NCI-H128 (cell line): Measurements from ENCODE around the gene CACNB1.
"Not testable (repeated sequence)": the region's sequence is repeated elsewhere in the genome, so short reads cannot be mapped to it uniquely, and the experiment has no call there.

ENCODE experiments used
- DNase-seq: peaks from one replicate; lab custom pipeline; 2025; ENCODE audit not compliant: unreplicated experiment; lab: John Stamatoyannopoulos, UW

CACNB1 gene

DNA sequence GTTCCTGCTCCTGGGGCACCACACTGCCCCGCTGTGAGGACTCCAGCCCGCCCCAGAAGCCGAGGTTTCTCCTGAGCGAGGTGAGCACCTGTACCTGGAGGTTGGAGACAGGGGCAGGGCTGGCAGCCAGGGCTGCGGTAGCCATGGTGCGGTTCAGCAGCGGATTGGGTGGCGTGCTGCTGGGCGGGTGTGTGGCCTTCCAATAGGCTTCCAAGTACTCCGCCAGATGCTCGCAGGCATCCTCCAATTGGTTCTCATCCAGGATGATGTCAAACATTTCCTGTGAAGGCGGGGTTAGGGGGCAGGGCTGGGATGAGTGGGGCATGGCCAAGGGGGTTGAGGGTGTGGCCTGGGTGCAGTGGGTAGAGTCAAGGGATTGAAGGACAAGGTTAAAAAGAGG lies 20.2 kb downstream of the CACNB1 start:
- no peak for DNase-seq

- DNase-seq: no peak
Observed at GRCh38 chr17:39175695-39176093, 21.8 kb downstream of the CACNB1 start.

GRCh38 chr17:39174920-39175694 lies 22.4 kb downstream of the CACNB1 start:
- DNase-seq: no peak

DNA sequence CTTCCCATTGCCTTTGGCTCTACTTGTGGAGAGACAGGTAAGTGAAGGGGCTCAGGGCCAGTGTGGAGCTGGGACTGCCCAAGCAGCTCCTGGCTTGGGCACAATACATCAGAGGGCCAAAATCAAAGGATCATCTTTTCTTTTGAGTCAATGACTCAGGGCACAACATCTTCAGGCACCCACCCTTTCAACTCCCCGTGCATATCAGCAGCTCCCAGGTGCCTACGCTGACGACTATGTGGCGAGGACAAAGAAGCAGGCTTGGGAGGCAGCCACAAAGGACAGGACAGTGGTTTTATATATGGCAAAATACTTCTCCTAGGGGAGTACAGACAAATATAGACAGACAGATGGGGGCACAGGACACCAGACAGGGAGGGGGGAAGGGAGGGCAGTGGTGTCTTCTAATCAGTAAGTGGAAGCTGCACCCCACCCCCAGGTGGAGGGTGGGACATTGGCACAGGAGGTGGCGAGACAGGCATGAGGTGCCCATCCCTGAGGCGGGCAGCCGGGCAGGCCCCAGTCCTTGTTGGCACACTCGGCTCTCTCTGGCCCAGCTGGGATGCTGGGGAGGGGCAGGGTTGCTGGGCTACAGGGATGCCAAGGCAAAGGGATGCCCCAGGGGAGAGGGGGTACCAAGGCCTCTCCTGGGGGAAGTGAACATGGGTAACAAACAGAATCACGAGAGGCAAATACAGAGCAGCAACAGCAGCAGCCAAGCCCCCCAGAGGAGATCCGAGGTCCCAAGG lies 23.8 kb downstream of the CACNB1 start:
- DNase-seq: no peak

- DNase-seq: no peak
Observed at GRCh38 chr17:39173080-39173479, 24.4 kb downstream of the CACNB1 start.

GRCh38 chr17:39171933-39172332 lies 25.5 kb downstream of the CACNB1 start:
- no peak for DNase-seq

GRCh38 chr17:39170558-39170957 lies 26.9 kb downstream of the CACNB1 start:
- no peak for DNase-seq

GRCh38 chr17:39170109-39170508 lies 27.4 kb downstream of the CACNB1 start:
- no peak for DNase-seq

DNA sequence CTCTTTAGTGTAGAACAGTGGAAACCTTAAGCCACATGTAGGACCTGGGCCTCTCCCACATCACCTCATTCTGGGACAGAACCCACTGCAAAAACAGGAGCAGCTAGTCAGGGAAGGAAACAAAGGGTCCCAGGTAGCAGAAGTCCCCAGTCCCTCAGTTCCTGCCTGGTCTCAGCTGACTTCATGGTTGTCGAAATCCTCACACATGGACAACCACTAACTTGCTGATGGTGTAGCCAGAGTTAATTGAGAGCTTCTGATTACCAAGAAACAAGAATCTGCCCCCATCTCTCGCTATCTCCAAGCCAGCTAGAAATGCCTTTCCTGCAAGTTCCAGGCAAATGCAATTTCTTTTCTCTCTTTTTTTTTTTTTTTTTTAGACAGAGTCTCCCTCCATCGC lies 28.0 kb downstream of the CACNB1 start:
- DNase-seq: no peak

DNA sequence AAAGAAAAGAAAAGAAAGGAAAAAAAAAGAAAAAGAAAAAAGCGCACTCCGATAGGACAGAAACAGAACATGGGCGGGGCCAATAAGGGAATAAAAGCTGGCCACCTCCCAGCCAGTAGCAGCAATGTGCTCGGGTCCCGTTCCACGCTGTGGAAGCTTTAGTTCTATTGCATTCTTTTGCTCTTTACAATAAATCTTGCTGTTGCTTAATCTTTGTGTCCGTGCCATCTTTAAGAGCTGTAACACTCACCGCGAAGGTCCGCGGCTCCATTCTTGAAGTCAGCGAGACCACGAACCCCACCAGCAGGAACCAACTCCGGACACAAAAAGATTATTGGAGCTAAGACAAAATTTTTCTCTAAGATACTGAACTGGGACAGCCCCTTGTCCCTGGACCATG lies 28.4 kb downstream of the CACNB1 start:
- no peak for DNase-seq

DNA sequence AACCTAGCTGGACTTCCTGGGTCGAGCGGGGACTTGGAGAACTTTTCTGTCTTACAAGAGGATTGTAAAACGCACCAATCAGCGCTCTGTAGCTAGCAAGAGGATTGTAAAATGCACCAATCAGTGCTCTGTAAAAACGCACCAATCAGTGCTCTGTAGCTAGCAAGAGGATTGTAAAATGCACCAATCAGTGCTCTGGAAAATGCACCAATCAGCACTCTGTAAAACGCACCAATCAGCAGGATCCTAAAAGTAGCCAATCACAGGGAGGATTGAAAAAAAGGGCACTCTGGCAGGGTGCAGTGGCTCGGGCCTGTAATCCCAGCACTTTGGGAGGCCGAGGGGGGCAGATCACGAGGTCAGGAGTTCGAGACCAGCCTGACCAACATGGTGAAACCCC lies 29.0 kb downstream of the CACNB1 start:
- DNase-seq: not testable (repeated sequence)

GRCh38 chr17:39167476-39167875 lies 30.0 kb downstream of the CACNB1 start:
- DNase-seq: no peak

GRCh38 chr17:39166437-39167335 lies 30.8 kb downstream of the CACNB1 start:
- no peak for DNase-seq

- no peak for DNase-seq
Observed at GRCh38 chr17:39165841-39166349, 31.6 kb downstream of the CACNB1 start, which contains the start of gene ARL5C. TSS of gene ARL5C (minus strand) at chr17:39166161. CDS start at chr17:39165760, 401 bp downstream.

DNA sequence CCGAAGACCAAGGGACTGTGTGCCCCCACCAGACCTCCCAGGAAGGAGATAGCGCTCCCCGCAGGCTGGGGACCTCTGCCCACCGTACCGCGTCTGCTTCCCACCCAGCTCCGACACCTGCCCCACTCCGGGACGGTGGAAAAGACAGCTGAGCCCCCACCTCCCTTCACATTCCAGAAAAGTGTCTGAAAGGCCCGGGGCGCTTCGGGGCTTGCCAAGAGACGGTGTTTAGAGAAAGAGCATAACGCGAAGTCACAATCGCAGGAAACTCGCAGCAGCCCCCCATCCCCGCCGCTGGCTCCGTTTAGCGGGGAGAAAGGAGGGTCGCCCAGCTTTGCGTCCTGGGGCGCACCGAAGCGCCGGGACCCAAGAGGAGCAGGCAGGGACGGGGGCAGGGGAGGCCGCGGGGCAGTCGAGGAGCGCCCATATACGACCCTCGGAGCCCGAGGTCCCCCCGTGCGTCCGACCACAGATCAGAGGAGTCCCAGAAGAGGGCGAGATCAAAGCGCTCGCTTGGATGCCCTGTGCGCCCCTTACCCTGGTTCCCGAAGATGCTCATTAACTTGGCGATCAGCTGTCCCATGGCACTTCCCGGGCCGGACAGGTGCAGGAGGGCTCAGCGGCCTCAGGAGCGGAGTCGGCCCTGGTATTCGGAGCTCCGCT lies 32.2 kb downstream of the CACNB1 start:
- DNase-seq: no peak

GRCh38 chr17:39164675-39165143 lies 32.8 kb downstream of the CACNB1 start:
- no peak for DNase-seq

- no peak for DNase-seq
Observed at GRCh38 chr17:39161962-39162361, 35.5 kb downstream of the CACNB1 start.

DNA sequence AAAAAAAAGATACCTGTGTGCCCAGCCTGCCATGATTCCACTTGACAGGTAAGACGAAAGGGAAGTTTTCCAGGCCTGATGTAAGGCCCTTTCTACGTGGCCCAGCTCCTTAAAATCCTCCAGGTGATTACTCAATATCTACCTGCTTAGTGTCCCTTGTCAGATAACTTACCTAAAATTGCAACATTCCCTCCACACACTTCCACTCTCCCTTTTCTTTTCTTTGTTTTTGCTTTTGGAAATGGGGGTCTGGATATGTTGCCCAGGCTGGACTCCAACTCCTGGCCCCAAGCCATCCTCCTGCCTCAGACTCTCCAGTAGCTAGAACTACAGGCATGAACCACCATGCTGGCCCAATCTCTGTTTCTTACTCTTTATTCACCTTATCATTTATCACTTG lies 38.8 kb downstream of the CACNB1 start:
- DNase-seq: no peak

GRCh38 chr17:39156491-39156890 lies 41.0 kb downstream of the CACNB1 start:
- DNase-seq: no peak

DNA sequence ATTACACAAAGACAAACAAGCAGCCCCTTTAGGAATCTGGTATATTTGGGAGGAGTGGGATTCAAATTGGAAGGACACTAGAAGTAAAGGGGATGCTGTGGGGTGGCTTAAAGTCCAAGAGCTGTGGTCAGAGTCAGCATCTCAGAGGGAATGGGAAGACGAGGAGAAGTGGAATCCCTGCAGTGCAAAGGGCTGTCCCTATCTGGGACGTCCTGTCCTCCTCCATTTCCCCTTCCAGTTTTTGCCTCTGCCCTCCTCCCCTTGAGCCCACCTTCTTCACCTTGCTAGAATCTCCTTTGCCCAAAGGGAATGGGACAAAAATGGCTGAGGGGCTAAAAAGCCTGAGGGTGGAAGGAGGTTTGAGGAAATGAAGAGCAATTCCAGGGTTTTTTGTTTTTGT lies 41.8 kb downstream of the CACNB1 start:
- DNase-seq: no peak
